Neural progenitor cell (in vitro differentiated cells): Measurements from ENCODE around the gene LTBP2. TPM values are rescaled to one million over a fixed set of nuclear protein-coding genes. Genes with fewer than 3 reads are reported as not detected.

Source experiments
- DNase-seq: peaks from one replicate; pipeline ENCODE4 v3.0.0-alpha.2; 2016; ENCODE audit warnings: low spot score
- H2AFZ ChIP-seq: fragments of 200-600 bp; sonication (generic); replicated peaks from 2 replicates; pipeline ENCODE4 v1.6.1; 2016; ENCODE audit warnings: antibody characterized with exemption
- H3F3A ChIP-seq: fragments of 200-600 bp; sonication (generic); 2 replicates; pipeline ENCODE4 v1.6.1; 2016; ENCODE audit warnings: antibody characterized with exemption, low read depth
- H3K27ac ChIP-seq: fragments of 200-600 bp; sonication (generic); 2 replicates; pipeline ENCODE4 v1.5.1; 2016; ENCODE audit warnings: mild to moderate bottlenecking
- H3K27me3 ChIP-seq: fragments of 200-600 bp; sonication (generic); 2 replicates; pipeline ENCODE4 v1.6.1; 2016; ENCODE audit warnings: mild to moderate bottlenecking, moderate library complexity
- H3K36me3 ChIP-seq: fragments of 200-600 bp; sonication (generic); 2 replicates; pipeline ENCODE4 v1.5.1; 2016
- H3K4me1 ChIP-seq: fragments of 200-600 bp; sonication (generic); 2 replicates; pipeline ENCODE4 v1.6.1; 2016; ENCODE audit warnings: mixed run types
- H3K4me2 ChIP-seq: fragments of 200-600 bp; sonication (generic); 2 replicates; pipeline ENCODE4 v1.6.1; 2016
- H3K4me3 ChIP-seq: fragments of 200-600 bp; sonication (generic); 2 replicates; pipeline ENCODE4 v1.5.1; 2016
- H3K79me2 ChIP-seq: fragments of 200-600 bp; sonication (generic); 2 replicates; pipeline ENCODE4 v1.6.1; 2016; ENCODE audit warnings: low read depth
- H3K9ac ChIP-seq: fragments of 200-600 bp; sonication (generic); 2 replicates; pipeline ENCODE4 v1.6.1; 2016
- H3K9me3 ChIP-seq: fragments of 200-600 bp; sonication (generic); 2 replicates; pipeline ENCODE4 v1.5.1; 2016; ENCODE audit warnings: low read depth
- H4K20me1 ChIP-seq: fragments of 200-600 bp; sonication (generic); 2 replicates; pipeline ENCODE4 v1.6.1; 2016; ENCODE audit warnings: low read depth
- H3K27ac Mint-ChIP-seq: 3 replicates; pipeline ENCODE4 v1.8.0; 2021; ENCODE audit warnings: mixed read lengths
- H3K27me3 Mint-ChIP-seq: 2 replicates; pipeline ENCODE4 v1.8.0; 2022; ENCODE audit warnings: low read depth, mild to moderate bottlenecking, inconsistent platforms, moderate library complexity, mixed read lengths; ENCODE audit not compliant: insufficient read depth
- H3K36me3 Mint-ChIP-seq: 3 replicates; pipeline ENCODE4 v1.8.0; 2021; ENCODE audit warnings: mixed read lengths
- H3K4me1 Mint-ChIP-seq: 3 replicates; pipeline ENCODE4 v1.8.0; 2021; ENCODE audit warnings: mixed read lengths
- H3K4me3 Mint-ChIP-seq: 3 replicates; pipeline ENCODE4 v1.8.0; 2021; ENCODE audit warnings: mild to moderate bottlenecking, moderate library complexity, mixed read lengths
- H3K9me3 Mint-ChIP-seq: 3 replicates; pipeline ENCODE4 v1.8.0; 2020; ENCODE audit warnings: mixed read lengths
- EZH2 ChIP-seq: fragments of 200-600 bp; sonication (generic); IDR thresholded peaks from 2 replicates; pipeline ENCODE4 v1.6.1; 2017; ENCODE audit warnings: antibody characterized with exemption, mild to moderate bottlenecking, moderate library complexity
- EZH2phosphoT487 ChIP-seq: fragments of 200-600 bp; sonication (generic); IDR thresholded peaks from 2 replicates; pipeline ENCODE4 v1.6.1; 2017; ENCODE audit warnings: antibody characterized with exemption
- total RNA-seq: library from RNA; depleted of rRNA; stranded (reverse); fragments of >200 nt; gene quantifications from 2 replicates; pipeline ENCODE4 v1.2.3, GENCODE V29; 2015; ENCODE audit warnings: low replicate concordance
- TF ChIP-seq, protein P1 (sequence below): fragments of 200-600 bp; sonication (generic); IDR thresholded peaks from 2 replicates; pipeline ENCODE4 v1.5.1; 2017; ENCODE audit warnings: antibody characterized with exemption, mild to moderate bottlenecking

Gene LTBP2
- total RNA-seq, 1 donor from 2014 or later: 0.43 TPM

DNA sequence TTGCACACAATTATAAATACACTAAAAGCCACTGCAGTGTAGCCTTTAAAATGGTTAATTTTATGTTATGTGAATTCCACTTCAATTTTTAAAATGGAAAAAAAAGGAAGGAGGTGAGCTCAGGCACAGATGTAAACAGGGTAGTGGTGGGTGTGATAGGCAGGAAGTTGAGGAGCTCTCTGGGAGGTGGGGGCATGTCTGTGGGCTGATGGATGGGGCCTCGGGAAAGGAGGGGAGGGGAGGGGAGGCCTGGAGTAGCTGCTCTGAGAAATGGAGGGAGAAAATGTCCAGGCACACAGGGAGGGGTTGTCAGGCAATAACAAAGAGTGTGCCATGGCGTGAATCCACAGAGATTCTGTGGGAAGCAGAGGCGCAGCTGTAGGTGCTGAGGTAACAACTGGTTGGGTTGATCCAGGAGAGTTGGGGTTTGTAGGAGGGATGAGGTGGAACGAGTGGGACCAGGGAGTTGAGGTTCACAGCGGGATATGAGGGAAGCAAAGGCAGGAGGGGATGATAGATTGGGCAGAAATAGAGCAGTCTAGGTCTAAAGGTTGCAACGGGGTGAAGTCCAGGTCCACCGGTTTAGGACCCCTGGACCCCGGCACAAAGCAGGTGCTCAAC is 57.2 kb downstream of the LTBP2 start:
- Histone ChIP-seq H3K9ac (no peak overlapping the region), H3K9me3 (no peaks in the 10 kb centered on the region), H3F3A (no peaks in the 10 kb centered on the region), H2AFZ (no peak overlapping the region), H3K27me3 (no peaks in the 10 kb centered on the region), H3K36me3 (no peaks in the 10 kb centered on the region), H3K4me2 (no peak overlapping the region), H3K27ac (no peak overlapping the region), H4K20me1 (no peaks in the 10 kb centered on the region), H3K4me1 (peaks cover 9% of the 10 kb centered on the region), H3K4me3 (no peak overlapping the region), H3K79me2 (no peaks in the 10 kb centered on the region)
- no peak overlapping the region for H3K27ac Mint-ChIP-seq
- H3K27me3 Mint-ChIP-seq: peaks cover 16% of the 10 kb centered on the region
- no peaks in the 10 kb centered on the region for H3K9me3 Mint-ChIP-seq
- H3K4me3 Mint-ChIP-seq: no peak overlapping the region
- TF ChIP-seq, protein P1, sequence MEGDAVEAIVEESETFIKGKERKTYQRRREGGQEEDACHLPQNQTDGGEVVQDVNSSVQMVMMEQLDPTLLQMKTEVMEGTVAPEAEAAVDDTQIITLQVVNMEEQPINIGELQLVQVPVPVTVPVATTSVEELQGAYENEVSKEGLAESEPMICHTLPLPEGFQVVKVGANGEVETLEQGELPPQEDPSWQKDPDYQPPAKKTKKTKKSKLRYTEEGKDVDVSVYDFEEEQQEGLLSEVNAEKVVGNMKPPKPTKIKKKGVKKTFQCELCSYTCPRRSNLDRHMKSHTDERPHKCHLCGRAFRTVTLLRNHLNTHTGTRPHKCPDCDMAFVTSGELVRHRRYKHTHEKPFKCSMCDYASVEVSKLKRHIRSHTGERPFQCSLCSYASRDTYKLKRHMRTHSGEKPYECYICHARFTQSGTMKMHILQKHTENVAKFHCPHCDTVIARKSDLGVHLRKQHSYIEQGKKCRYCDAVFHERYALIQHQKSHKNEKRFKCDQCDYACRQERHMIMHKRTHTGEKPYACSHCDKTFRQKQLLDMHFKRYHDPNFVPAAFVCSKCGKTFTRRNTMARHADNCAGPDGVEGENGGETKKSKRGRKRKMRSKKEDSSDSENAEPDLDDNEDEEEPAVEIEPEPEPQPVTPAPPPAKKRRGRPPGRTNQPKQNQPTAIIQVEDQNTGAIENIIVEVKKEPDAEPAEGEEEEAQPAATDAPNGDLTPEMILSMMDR: no peak
- TF ChIP-seq EZH2phosphoT487 (no peak), EZH2 (no peak)
- no peaks in the 10 kb centered on the region for H3K36me3 Mint-ChIP-seq
- DNase-seq: no peak
- peaks cover 20% of the 10 kb centered on the region for H3K4me1 Mint-ChIP-seq

DNA sequence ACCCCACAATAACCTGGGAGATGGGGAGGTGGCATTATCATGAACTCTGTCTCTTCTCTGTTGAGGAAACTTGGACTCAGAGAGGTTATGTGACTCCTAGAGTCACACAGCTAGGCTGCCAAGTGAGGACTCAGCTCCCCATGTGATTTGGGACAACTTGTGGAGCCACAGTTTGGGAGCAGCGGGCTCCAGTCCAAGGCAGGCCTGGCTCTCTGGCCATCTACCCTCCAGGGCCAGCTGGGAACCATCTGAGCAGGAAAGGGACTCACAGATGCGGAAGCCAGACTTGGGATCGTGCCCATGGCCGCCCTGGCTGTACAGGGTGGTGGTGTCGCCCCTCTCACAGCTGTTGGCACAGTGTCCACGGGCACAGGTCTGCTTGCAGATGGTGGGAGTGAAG is 59.4 kb downstream of the LTBP2 start:
- Histone ChIP-seq H4K20me1 (no peaks in the 10 kb centered on the region), H3K36me3 (no peaks in the 10 kb centered on the region), H3K4me2 (no peak overlapping the region), H3F3A (no peaks in the 10 kb centered on the region), H3K9me3 (no peaks in the 10 kb centered on the region), H3K9ac (no peak overlapping the region), H3K4me3 (no peak overlapping the region), H3K79me2 (no peaks in the 10 kb centered on the region), H2AFZ (no peak overlapping the region), H3K27ac (no peak overlapping the region), H3K4me1 (peaks cover 9% of the 10 kb centered on the region), H3K27me3 (no peaks in the 10 kb centered on the region)
- Mint-ChIP-seq H3K4me1 (peaks cover 20% of the 10 kb centered on the region), H3K36me3 (no peaks in the 10 kb centered on the region), H3K27me3 (peaks cover 14% of the 10 kb centered on the region), H3K27ac (no peak overlapping the region), H3K4me3 (no peak overlapping the region), H3K9me3 (no peaks in the 10 kb centered on the region)
- no peak for DNase-seq
- TF ChIP-seq, protein P1: no peak
- TF ChIP-seq EZH2phosphoT487: no peak
- no peak for TF ChIP-seq EZH2

GRCh38 chr14:74551431-74552371 is 60.3 kb downstream of the LTBP2 start:
- Histone ChIP-seq H3K4me1 (peaks cover 9% of the 10 kb centered on the region), H3K36me3 (no peaks in the 10 kb centered on the region), H3K79me2 (no peaks in the 10 kb centered on the region), H3K27me3 (no peaks in the 10 kb centered on the region), H3K27ac (no peak overlapping the region), H3K4me2 (peak overlapping the region; percentile 6), H3K9me3 (no peaks in the 10 kb centered on the region), H2AFZ (no peak overlapping the region), H4K20me1 (no peaks in the 10 kb centered on the region), H3K9ac (no peak overlapping the region), H3K4me3 (no peak overlapping the region), H3F3A (no peaks in the 10 kb centered on the region)
- no peaks in the 10 kb centered on the region for H3K9me3 Mint-ChIP-seq
- DNase-seq: peak; percentile 44
- H3K36me3 Mint-ChIP-seq: no peaks in the 10 kb centered on the region
- peak overlapping the region; percentile 57 for H3K27ac Mint-ChIP-seq
- peaks cover 20% of the 10 kb centered on the region for H3K4me1 Mint-ChIP-seq
- no peak overlapping the region for H3K4me3 Mint-ChIP-seq
- peaks cover 14% of the 10 kb centered on the region for H3K27me3 Mint-ChIP-seq
- TF ChIP-seq, protein P1: no peak
- TF ChIP-seq EZH2phosphoT487: no peak
- no peak for TF ChIP-seq EZH2
